Liver (tissue), 3 donors: ENCODE data around the gene ATG2A.

Source experiments
- FOXA1 ChIP-seq: IDR thresholded peaks from 2 replicates; pipeline ENCODE4 v1.6.1; 2016; ENCODE audit warnings: antibody characterized with exemption
- GABPA ChIP-seq, 2 donors: IDR thresholded peaks in 1 of 2; conservative IDR thresholded peaks in 1 of 2; 2 replicates each; pipeline ENCODE4 v1.6.1; 2016; ENCODE audit warnings: antibody characterized with exemption in 2 of 2, mild to moderate bottlenecking in 1 of 2, moderate library complexity in 1 of 2
- JUND ChIP-seq, 2 donors: IDR thresholded peaks; 2 replicates each; pipeline ENCODE4 v1.6.1; 2016; ENCODE audit warnings: antibody characterized with exemption in 2 of 2
- RAD21 ChIP-seq, 2 donors: IDR thresholded peaks; 2 replicates each; pipeline ENCODE4 v1.6.1; 2016; ENCODE audit warnings: antibody characterized with exemption in 2 of 2, mild to moderate bottlenecking in 2 of 2
- RXRA ChIP-seq, 2 donors: IDR thresholded peaks; 2 replicates each; pipeline ENCODE4 v1.6.1; 2017 to 2018; ENCODE audit warnings: antibody characterized with exemption in 2 of 2, mild to moderate bottlenecking in 1 of 2
- TAF1 ChIP-seq: conservative IDR thresholded peaks from 2 replicates; pipeline ENCODE4 v1.6.1; 2016; ENCODE audit warnings: antibody characterized with exemption, mild to moderate bottlenecking
- YY1 ChIP-seq: IDR thresholded peaks from 2 replicates; pipeline ENCODE4 v1.6.1; 2016; ENCODE audit warnings: antibody characterized with exemption, mild to moderate bottlenecking
- TF ChIP-seq, protein P1 (sequence below): fragments of 150-350 bp; IDR thresholded peaks from 2 replicates; pipeline ENCODE4 v1.5.1; 2017; ENCODE audit warnings: improper control_type of control experiment, low read depth, low read length; ENCODE audit not compliant: missing input control
- TF ChIP-seq, protein P2 (sequence below): IDR thresholded peaks from 2 replicates; pipeline ENCODE4 v1.6.1; 2016; ENCODE audit warnings: antibody characterized with exemption
- TF ChIP-seq, protein P3 (sequence below): IDR thresholded peaks from 2 replicates; pipeline ENCODE4 v1.6.1; 2016; ENCODE audit warnings: antibody characterized with exemption
- TF ChIP-seq, protein P4 (sequence below): IDR thresholded peaks from 2 replicates; pipeline ENCODE4 v1.6.1; 2016; ENCODE audit warnings: antibody characterized with exemption
- TF ChIP-seq, protein P5 (sequence below): IDR thresholded peaks from 2 replicates; pipeline ENCODE4 v1.6.1; 2016; ENCODE audit warnings: antibody characterized with exemption, mild to moderate bottlenecking
- donor health status: healthy.
- donor health status: healthy.

DNA sequence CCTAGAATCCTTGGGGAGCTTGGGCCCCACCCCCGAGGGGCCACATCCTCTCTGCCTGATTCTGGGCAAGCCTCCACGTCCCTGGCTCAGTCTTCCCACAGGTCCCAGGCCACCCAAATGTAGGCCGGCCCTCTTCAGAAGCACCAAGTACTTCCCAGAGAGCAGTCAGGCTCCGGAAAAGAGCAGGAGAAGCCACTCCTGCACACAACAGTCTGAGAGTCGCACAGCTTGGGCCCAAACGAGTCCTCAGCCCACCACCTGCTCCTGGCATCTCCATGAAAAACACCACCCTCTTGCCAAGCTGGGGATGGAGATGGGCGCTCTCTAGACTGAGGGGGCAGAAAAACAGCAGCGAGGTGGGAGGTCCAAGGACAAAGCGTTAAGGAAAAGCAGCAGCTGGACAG lies 54.0 kb downstream of the ATG2A start:
- no peak for TF ChIP-seq TAF1
- no peak for TF ChIP-seq RAD21 (IDR thresholded peaks at IDR 0.05)
- TF ChIP-seq, protein P1, sequence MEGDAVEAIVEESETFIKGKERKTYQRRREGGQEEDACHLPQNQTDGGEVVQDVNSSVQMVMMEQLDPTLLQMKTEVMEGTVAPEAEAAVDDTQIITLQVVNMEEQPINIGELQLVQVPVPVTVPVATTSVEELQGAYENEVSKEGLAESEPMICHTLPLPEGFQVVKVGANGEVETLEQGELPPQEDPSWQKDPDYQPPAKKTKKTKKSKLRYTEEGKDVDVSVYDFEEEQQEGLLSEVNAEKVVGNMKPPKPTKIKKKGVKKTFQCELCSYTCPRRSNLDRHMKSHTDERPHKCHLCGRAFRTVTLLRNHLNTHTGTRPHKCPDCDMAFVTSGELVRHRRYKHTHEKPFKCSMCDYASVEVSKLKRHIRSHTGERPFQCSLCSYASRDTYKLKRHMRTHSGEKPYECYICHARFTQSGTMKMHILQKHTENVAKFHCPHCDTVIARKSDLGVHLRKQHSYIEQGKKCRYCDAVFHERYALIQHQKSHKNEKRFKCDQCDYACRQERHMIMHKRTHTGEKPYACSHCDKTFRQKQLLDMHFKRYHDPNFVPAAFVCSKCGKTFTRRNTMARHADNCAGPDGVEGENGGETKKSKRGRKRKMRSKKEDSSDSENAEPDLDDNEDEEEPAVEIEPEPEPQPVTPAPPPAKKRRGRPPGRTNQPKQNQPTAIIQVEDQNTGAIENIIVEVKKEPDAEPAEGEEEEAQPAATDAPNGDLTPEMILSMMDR = no peak
- no peak for TF ChIP-seq GABPA (IDR thresholded peaks at IDR 0.05 in 1 of 2, conservative IDR thresholded peaks at IDR 0.05 in 1 of 2)
- TF ChIP-seq, protein P2, sequence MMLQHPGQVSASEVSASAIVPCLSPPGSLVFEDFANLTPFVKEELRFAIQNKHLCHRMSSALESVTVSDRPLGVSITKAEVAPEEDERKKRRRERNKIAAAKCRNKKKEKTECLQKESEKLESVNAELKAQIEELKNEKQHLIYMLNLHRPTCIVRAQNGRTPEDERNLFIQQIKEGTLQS = no peak
- TF ChIP-seq, protein P3, sequence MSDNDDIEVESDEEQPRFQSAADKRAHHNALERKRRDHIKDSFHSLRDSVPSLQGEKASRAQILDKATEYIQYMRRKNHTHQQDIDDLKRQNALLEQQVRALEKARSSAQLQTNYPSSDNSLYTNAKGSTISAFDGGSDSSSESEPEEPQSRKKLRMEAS = no peak
- no peak for TF ChIP-seq JUND (IDR thresholded peaks at IDR 0.05)
- TF ChIP-seq FOXA1 = no peak
- TF ChIP-seq, protein P4, sequence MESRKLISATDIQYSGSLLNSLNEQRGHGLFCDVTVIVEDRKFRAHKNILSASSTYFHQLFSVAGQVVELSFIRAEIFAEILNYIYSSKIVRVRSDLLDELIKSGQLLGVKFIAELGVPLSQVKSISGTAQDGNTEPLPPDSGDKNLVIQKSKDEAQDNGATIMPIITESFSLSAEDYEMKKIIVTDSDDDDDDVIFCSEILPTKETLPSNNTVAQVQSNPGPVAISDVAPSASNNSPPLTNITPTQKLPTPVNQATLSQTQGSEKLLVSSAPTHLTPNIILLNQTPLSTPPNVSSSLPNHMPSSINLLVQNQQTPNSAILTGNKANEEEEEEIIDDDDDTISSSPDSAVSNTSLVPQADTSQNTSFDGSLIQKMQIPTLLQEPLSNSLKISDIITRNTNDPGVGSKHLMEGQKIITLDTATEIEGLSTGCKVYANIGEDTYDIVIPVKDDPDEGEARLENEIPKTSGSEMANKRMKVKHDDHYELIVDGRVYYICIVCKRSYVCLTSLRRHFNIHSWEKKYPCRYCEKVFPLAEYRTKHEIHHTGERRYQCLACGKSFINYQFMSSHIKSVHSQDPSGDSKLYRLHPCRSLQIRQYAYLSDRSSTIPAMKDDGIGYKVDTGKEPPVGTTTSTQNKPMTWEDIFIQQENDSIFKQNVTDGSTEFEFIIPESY = no peak
- TF ChIP-seq RXRA (IDR thresholded peaks at IDR 0.05) = no peak
- TF ChIP-seq YY1 = no peak
- TF ChIP-seq, protein P5, sequence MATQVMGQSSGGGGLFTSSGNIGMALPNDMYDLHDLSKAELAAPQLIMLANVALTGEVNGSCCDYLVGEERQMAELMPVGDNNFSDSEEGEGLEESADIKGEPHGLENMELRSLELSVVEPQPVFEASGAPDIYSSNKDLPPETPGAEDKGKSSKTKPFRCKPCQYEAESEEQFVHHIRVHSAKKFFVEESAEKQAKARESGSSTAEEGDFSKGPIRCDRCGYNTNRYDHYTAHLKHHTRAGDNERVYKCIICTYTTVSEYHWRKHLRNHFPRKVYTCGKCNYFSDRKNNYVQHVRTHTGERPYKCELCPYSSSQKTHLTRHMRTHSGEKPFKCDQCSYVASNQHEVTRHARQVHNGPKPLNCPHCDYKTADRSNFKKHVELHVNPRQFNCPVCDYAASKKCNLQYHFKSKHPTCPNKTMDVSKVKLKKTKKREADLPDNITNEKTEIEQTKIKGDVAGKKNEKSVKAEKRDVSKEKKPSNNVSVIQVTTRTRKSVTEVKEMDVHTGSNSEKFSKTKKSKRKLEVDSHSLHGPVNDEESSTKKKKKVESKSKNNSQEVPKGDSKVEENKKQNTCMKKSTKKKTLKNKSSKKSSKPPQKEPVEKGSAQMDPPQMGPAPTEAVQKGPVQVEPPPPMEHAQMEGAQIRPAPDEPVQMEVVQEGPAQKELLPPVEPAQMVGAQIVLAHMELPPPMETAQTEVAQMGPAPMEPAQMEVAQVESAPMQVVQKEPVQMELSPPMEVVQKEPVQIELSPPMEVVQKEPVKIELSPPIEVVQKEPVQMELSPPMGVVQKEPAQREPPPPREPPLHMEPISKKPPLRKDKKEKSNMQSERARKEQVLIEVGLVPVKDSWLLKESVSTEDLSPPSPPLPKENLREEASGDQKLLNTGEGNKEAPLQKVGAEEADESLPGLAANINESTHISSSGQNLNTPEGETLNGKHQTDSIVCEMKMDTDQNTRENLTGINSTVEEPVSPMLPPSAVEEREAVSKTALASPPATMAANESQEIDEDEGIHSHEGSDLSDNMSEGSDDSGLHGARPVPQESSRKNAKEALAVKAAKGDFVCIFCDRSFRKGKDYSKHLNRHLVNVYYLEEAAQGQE = no peak
